ENCODE data around the gene PRKCA.

- TF ChIP-seq EZH2phosphoT487 (IDR thresholded peaks at IDR 0.05; ENCODE audit: low read depth), result no peak
- TF ChIP-seq, protein P1, sequence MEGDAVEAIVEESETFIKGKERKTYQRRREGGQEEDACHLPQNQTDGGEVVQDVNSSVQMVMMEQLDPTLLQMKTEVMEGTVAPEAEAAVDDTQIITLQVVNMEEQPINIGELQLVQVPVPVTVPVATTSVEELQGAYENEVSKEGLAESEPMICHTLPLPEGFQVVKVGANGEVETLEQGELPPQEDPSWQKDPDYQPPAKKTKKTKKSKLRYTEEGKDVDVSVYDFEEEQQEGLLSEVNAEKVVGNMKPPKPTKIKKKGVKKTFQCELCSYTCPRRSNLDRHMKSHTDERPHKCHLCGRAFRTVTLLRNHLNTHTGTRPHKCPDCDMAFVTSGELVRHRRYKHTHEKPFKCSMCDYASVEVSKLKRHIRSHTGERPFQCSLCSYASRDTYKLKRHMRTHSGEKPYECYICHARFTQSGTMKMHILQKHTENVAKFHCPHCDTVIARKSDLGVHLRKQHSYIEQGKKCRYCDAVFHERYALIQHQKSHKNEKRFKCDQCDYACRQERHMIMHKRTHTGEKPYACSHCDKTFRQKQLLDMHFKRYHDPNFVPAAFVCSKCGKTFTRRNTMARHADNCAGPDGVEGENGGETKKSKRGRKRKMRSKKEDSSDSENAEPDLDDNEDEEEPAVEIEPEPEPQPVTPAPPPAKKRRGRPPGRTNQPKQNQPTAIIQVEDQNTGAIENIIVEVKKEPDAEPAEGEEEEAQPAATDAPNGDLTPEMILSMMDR (IDR thresholded peaks at IDR 0.05; ENCODE audit: low read depth, low read length), result no peak
These were observed 449.4 kb downstream of the PRKCA start for GRCh38 chr17:66751771-66752170.
